HL-60 (cell line): ENCODE results near the gene ZBTB21.
A peak's percentile ranks its signal among the peaks of the same experiment; 100 is the strongest.
"Not testable (repeated sequence)": the region's sequence is repeated elsewhere in the genome, so short reads cannot be mapped to it uniquely, and the experiment has no call there.

ENCODE experiments used
- DNase-seq, 2 experiments: peaks; one replicate each; pipeline ENCODE4 v3.0.0-alpha.2; 2010 to 2020; ENCODE audit warnings: low read depth in 1 of 2, low spot score in 1 of 2
- H3K27ac ChIP-seq: fragments of 250-450 bp; sonication (Bioruptor Pico); replicated peaks from 2 replicates; pipeline ENCODE4 v1.5.1; 2020; ENCODE audit warnings: mild to moderate bottlenecking, moderate library complexity
- H3K27me3 ChIP-seq: fragments of 250-450 bp; sonication (Bioruptor Pico); 2 replicates; pipeline ENCODE4 v1.5.1; 2021; ENCODE audit warnings: mild to moderate bottlenecking, moderate library complexity; ENCODE audit not compliant: insufficient read depth, poor library complexity, severe bottlenecking
- H3K4me3 ChIP-seq: replicated peaks from 2 replicates; pipeline ENCODE4 v1.5.1; 2011; ENCODE audit warnings: mild to moderate bottlenecking, control low read depth, low read length; ENCODE audit not compliant: insufficient read depth
- CTCF ChIP-seq: IDR thresholded peaks from one replicate; pipeline ENCODE4 v1.5.1; 2011; ENCODE audit warnings: low read length, control low read depth, inconsistent platforms; ENCODE audit not compliant: insufficient read depth
- GABPA ChIP-seq: IDR thresholded peaks from 2 replicates; pipeline ENCODE4 v1.6.1; 2012; ENCODE audit warnings: low read depth
- POLR2AphosphoS5 ChIP-seq: IDR thresholded peaks from 2 replicates; pipeline ENCODE4 v1.6.1; 2012; ENCODE audit warnings: low read depth
- SPI1 ChIP-seq: IDR thresholded peaks from 2 replicates; pipeline ENCODE4 v1.6.1; 2012; ENCODE audit warnings: low read depth, mild to moderate bottlenecking, borderline replicate concordance
- TF ChIP-seq, protein P1 (sequence below): IDR thresholded peaks from 2 replicates; pipeline ENCODE4 v1.6.1; 2012; ENCODE audit warnings: low read depth; ENCODE audit not compliant: insufficient replicate concordance

ZBTB21 gene

DNA sequence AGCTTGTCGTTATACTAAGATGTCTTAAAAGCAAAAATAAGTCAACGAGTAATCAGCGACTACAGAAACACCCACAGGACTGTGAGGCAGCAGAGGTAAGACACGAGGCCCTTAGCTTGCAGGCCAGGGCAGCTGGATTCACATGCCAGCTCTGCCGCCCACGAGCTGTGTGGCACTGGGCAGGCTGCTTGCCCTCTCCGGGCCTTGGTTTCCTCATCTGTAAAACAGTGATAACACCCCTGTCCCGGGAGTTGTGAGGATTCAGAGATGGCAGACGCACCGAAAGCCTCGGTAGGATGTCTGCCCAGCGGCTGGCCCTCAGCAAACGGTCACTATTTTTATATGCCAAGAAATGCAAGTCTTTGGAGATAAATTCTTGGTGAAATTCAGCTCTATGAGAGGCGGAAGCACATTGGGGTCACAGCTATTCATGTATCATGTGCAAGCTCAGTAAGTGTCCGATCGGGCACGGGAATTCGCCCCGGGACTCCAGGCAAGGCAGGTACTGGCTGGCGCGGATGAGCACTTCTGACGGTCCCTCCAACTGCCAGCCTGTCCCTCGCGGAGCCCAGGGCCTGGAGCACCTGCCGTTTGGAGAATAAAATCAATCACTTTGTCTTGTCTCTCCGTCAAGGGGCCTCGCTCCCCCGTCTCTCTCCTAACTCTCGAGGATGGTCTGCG lies 57.5 kb downstream of the ZBTB21 start:
- peak in 1 of 2 experiments; percentile 22 for DNase-seq
- Histone ChIP-seq H3K27me3 (no peaks in the 10 kb centered on the region), H3K4me3 (peak overlapping the region; percentile 50), H3K27ac (peak overlapping the region; percentile 31)
- TF ChIP-seq CTCF: no peak

- Histone ChIP-seq H3K4me3 (no peak overlapping the region), H3K27ac (no peak overlapping the region)
Measured at GRCh38 chr21:41951876-41952567, 58.1 kb downstream of the ZBTB21 start.

DNA sequence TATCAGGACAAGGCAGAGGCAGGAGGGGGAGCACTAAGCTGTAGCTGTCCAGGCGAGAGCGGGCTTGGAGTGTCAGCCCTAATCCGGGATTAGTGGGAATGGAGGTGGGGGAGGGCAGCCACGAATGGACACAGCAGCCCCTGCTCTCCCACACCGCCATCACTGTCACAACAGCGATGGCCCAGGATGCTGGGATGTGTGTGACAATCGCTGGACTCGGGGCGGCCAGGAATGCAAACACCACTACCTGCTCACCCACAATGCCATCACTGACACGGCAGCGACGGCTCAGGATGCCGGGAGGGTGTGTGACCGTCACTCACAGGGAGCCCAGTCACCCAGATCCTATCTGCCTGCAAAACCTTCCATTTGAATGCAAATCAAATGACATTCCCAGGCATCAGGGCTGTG lies 59.2 kb downstream of the ZBTB21 start:
- TF ChIP-seq SPI1 (no peak), CTCF (no peak), GABPA (no peak), POLR2AphosphoS5 (no peak)
- TF ChIP-seq, protein P1, sequence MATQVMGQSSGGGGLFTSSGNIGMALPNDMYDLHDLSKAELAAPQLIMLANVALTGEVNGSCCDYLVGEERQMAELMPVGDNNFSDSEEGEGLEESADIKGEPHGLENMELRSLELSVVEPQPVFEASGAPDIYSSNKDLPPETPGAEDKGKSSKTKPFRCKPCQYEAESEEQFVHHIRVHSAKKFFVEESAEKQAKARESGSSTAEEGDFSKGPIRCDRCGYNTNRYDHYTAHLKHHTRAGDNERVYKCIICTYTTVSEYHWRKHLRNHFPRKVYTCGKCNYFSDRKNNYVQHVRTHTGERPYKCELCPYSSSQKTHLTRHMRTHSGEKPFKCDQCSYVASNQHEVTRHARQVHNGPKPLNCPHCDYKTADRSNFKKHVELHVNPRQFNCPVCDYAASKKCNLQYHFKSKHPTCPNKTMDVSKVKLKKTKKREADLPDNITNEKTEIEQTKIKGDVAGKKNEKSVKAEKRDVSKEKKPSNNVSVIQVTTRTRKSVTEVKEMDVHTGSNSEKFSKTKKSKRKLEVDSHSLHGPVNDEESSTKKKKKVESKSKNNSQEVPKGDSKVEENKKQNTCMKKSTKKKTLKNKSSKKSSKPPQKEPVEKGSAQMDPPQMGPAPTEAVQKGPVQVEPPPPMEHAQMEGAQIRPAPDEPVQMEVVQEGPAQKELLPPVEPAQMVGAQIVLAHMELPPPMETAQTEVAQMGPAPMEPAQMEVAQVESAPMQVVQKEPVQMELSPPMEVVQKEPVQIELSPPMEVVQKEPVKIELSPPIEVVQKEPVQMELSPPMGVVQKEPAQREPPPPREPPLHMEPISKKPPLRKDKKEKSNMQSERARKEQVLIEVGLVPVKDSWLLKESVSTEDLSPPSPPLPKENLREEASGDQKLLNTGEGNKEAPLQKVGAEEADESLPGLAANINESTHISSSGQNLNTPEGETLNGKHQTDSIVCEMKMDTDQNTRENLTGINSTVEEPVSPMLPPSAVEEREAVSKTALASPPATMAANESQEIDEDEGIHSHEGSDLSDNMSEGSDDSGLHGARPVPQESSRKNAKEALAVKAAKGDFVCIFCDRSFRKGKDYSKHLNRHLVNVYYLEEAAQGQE: no peak
- H3K27me3 ChIP-seq: no peaks in the 10 kb centered on the region
- DNase-seq: no peak
- H3K27ac ChIP-seq: no peak overlapping the region
- no peak overlapping the region for H3K4me3 ChIP-seq

More at GRCh38 chr21:41951876-41952567, 58.1 kb downstream of the ZBTB21 start:
- TF ChIP-seq GABPA: no peak
- TF ChIP-seq, protein P1: no peak
- no peak for TF ChIP-seq POLR2AphosphoS5
- no peak for TF ChIP-seq CTCF
- TF ChIP-seq SPI1: no peak
- no peak for DNase-seq
- H3K27me3 ChIP-seq: no peaks in the 10 kb centered on the region

DNA sequence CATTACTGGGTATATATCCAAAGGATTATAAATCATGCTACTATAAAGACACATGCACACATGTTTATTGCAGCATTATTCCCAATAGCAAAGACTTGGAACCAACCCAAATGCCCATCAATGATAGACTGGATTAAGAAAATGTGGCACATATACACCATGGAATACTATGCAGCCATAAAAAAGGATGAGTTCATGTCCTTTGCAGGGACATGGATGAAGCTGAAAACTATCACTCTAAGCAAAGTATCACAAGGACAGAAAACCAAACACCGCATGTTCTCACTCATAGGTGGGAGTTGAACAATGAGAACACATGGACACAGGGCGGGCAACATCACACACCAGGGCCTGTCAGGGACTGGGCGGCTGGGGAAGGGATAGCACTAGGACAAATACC lies 60.5 kb downstream of the ZBTB21 start:
- H3K4me3 ChIP-seq, H3K27me3 ChIP-seq, DNase-seq, H3K27ac ChIP-seq: not testable (repeated sequence)
